Measurements from ENCODE around the gene MYO3B. TPM values are rescaled to one million over a fixed set of nuclear protein-coding genes. Genes with fewer than 3 reads are reported as not detected.

The MYO3B gene, protein sequence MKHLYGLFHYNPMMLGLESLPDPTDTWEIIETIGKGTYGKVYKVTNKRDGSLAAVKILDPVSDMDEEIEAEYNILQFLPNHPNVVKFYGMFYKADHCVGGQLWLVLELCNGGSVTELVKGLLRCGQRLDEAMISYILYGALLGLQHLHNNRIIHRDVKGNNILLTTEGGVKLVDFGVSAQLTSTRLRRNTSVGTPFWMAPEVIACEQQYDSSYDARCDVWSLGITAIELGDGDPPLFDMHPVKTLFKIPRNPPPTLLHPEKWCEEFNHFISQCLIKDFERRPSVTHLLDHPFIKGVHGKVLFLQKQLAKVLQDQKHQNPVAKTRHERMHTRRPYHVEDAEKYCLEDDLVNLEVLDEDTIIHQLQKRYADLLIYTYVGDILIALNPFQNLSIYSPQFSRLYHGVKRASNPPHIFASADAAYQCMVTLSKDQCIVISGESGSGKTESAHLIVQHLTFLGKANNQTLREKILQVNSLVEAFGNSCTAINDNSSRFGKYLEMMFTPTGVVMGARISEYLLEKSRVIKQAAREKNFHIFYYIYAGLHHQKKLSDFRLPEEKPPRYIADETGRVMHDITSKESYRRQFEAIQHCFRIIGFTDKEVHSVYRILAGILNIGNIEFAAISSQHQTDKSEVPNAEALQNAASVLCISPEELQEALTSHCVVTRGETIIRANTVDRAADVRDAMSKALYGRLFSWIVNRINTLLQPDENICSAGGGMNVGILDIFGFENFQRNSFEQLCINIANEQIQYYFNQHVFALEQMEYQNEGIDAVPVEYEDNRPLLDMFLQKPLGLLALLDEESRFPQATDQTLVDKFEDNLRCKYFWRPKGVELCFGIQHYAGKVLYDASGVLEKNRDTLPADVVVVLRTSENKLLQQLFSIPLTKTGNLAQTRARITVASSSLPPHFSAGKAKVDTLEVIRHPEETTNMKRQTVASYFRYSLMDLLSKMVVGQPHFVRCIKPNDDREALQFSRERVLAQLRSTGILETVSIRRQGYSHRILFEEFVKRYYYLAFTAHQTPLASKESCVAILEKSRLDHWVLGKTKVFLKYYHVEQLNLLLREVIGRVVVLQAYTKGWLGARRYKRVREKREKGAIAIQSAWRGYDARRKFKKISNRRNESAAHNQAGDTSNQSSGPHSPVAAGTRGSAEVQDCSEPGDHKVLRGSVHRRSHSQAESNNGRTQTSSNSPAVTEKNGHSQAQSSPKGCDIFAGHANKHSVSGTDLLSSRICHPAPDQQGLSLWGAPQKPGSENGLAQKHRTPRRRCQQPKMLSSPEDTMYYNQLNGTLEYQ (N-terminal part only)
- total RNA-seq (2014; rRNA removed; shearing (Covaris generic)): 7.8 and 11.9 TPM in 2 replicates

DNA sequence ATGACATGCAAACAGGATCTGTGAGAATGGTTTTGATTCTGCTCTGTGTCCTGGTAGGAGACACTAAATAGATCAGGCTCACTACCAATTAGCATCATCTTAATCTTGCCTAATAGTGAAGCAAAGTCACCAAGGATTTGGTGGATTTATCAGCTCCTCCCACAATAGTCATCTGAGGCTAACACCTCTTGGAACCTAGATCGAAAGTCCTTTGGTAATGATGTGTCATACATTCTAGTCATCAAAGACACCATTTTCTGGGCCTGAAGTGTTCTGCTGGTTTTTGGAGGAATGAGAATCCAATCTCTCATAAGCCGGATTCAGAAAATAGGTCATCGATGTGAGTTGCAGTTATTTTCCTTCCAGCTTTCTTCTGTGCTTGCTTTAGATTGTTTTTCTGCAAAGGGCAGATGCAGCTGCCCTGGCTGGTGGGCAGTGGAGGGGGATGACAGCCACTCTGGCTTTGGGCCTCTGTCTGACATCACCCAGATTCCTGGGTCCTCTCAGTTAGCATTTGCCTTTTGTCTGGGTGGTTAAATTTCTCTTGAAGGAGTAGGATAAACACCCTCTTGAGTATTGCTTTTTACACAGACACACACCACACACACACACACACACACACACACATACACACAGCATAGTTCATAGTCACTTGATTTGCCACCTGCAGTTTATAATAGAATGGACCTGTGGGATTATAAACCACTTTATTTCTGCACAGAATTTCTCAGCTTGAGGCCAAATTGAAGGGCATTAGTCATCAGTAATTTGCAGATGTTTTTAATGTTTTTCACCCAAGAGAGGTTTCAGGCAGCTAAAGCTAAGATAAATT, at the start of gene MYO3B:
TSS of gene MYO3B (plus strand) at position 198 of the 832 bp plus-strand sequence. CDS start at position 339, 141 bp downstream.
- in situ Hi-C loops (cut with HindIII; ENCODE audit: low sequenced_read_pairs): no loop called here
- no peak for DNase-seq (ENCODE audit: low spot score)

DNA sequence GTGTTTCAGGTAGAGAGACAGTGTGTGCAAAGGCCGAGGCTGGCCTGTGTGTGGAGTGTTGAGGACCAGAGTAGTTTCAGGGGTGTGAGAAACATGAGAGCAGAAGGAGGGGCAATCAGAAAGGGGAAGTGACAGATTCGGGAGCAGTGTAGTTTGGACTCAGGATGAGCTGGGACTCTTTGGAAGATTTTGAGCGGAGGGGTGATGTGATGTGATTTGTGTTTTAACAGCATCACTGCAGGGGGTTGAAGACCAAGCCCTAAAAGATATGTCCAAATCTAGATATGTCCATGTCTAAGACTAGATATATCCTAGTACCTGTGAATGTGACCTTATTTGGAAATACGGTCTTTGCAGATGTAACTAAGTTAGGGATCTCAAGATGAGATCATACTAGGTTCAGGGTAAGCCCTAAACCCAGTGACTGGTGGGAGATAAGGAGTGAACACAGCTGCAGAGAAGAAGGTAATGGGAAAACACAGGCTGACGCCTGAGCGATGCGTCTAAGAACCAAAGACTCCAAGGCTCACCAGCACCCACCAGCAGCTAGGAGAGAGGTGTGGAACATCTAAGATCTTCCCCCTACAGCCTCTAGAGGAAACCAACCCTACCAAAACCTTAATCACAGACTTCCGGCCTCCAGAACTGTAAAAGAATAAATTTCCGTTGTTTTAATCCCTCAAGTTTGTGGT, 38.5 kb upstream of the MYO3B start:
- in situ Hi-C loops (cut with HindIII; ENCODE audit: low sequenced_read_pairs): no loop called here
- peak; percentile 34 for DNase-seq (ENCODE audit: low spot score)

DNA sequence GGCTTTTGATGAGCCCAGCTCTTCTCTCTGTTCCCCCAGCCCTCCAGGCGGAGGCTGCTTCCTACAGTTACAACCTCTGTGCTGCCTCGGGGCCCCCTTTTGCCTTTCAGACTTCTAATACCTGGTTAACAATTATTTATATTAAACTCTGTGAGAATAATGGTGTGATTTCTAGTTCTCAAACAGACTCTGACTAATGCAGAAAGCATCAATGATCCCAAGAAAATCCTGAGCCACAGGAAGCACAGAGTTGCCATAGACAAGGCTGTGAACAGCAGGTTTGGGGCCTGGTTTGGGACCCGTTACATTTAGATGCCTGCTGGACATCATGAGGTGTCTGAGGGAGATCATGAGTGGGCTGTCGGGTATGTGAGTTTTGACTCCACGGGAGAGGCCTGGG, 37.4 kb upstream of the MYO3B start:
- DNase-seq (ENCODE audit: low spot score): no peak
- in situ Hi-C loops (cut with HindIII; ENCODE audit: low sequenced_read_pairs): no loop called here

DNA sequence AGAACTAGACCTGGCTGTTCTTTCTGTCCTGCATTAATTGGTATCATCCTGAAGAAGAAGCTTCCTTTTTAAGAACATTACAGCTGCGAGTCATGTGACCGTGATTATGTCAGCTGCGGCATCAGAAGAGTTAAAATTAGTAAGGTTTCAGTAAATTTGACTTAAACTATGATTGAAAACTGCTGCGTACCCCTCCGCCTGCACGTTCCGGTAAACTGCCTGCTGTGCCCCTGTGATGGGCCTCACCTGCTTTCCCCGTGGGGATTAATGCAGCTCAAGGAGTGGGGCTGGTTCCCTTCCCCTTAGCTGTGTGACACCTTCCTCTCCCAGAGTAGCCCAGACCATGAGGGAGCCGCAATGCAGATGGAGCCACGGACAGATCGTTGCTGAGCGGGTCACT, 36.1 kb upstream of the MYO3B start:
- no peak for DNase-seq (ENCODE audit: low spot score)
- in situ Hi-C loops (cut with HindIII; ENCODE audit: low sequenced_read_pairs): no loop called here

DNA sequence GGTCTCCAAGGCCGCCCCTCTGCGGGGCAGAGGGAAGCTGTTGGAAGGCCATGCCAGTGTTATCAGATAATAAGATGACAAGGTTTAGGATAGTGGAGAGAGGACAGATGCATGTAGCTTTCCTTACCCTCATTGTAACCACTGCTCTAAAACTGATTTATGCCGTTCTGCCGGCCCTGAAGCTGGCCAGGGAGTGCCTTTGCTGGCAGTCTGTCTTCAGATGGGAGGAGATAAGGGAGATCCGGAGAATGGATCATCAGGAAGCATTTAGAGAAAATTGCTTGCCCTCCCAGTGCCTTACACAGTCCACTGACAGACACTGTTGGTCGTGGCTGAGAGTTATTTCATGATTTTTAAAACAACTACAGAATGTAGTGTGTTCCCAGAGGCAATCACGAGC, 35.4 kb upstream of the MYO3B start:
- in situ Hi-C loops (cut with HindIII; ENCODE audit: low sequenced_read_pairs): no loop called here
- no peak for DNase-seq (ENCODE audit: low spot score)

DNA sequence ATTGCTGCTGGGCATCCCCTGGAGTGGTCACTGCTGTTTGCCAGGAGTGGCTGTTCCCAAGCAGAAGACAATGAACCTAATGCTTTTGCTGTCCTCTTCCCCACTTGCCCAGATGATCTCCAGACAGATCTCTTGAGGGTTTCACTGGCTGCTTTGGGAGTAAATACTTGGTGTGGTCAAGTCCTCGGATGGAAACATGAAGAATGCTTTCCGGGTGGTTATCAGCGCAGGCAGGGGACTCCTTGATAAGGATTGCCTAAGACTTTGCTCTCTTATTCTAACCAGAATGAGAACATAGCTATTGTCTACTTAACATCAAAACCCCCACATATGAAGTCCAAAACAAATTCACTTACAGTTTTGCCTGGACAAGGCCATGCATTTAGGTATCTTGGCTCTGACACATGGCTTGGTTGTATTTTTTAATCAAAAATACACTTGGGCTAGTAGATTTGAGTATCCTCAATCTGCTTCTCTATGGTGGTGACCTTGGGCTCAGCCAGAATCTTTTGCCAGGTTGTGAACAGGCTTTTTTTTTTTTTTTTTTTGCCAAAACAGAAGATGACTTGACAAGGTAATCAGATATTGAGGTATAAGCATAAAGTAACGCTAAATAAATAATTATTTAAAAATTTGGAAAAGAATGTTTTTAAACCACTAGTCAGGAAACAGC, 34.8 kb upstream of the MYO3B start:
- in situ Hi-C loops (cut with HindIII; ENCODE audit: low sequenced_read_pairs): no loop called here
- no peak for DNase-seq (ENCODE audit: low spot score)

DNA sequence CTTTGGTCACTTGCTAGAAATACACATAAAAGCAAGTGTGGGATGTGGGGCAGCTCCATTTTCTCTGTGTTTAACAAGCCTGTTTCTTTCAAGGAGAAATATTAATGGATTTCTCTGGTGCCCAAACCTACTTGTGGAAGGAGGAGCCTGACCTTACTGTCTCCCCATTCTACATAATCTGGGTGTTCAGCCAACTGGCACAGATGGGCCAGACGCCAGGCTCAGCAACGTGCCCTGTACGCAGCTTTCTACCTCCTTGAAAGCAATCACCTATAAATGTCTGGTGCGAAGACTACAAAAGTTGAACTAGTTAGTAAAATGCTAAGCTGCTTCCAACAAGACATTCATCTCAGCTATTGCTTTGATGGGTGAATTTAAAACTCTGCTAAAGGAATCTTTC, 33.2 kb upstream of the MYO3B start:
- in situ Hi-C loops (cut with HindIII; ENCODE audit: low sequenced_read_pairs): no loop called here
- no peak for DNase-seq (ENCODE audit: low spot score)

DNA sequence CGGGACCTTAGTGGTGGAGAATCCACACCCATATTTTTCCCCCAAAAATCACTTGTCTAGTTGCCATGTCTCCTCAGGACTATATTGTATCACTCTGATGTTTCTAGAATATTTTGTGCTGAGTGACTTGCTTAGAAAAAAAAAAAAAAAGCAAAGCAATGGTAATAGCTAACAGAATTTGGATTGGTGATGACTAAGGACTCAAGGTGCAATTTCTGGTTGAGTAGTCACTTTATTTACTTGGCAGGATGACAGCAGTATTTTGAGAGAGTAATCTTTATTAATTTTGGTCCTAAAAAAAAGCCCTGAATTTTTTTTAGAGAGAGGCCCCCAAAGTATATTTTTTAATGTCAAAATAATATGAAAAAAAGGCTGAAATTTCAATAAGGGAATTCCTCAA, 32.8 kb upstream of the MYO3B start:
- in situ Hi-C loops (cut with HindIII; ENCODE audit: low sequenced_read_pairs): no loop called here

DNA sequence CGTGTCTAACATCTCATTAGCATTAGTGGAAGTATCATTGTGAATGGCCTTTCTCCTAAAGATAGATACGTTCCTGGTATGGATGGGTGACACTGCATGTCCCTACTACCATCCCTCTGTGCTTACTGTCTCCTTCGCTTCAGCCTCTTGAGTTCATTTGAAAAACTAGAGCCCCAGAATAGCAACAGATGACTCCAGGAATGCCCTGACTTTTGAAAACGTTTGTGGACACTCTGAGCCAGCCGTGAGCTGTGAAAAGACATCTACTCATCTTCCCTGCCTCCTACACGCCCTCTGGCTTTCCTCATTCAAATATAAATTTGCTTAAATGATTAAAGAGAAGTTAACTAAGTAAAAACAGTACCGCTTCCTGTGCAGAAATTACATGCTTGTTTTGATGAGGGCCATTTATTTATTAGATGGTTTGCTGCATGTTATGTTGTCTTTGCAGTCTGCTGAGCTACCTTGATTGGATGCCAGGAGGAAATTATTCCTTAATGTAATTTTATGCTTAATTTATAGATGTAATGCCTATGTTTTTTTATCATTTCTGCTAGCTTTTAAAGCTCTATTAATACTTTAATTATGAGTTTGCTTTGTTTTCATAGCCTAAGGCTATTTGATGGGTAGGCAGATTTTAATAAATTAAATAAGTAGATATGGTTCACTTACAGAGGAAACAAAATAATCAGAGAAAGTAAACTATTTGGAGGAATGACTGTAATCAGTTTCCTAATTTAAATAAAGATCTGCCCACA, 32.1 kb upstream of the MYO3B start:
- DNase-seq (ENCODE audit: low spot score): no peak
- in situ Hi-C loops (cut with HindIII; ENCODE audit: low sequenced_read_pairs): no loop called here

More for the DNA sequence above, 32.8 kb upstream of the MYO3B start:
- DNase-seq (ENCODE audit: low spot score): no peak

DNA sequence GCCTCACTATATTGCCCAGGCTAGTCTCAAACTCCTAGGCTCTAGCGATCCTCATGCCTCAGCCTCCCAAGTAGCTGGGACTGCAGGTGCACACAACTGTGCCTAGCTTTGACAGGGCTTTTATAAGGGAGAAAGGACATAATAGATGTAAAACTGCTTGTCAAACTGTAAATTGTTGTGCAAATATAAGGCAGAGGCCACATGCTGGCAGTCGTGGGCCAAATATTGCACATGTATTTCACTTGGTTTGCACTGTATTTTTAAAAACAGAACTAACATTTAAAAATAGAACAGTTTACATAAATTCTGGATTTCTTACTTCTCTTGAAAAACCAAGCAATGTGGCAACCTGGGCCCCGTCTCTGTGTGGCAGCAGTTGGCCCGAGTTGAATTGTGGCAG, 31.2 kb upstream of the MYO3B start:
- no peak for DNase-seq (ENCODE audit: low spot score)
- in situ Hi-C loops (cut with HindIII; ENCODE audit: low sequenced_read_pairs): no loop called here

DNA sequence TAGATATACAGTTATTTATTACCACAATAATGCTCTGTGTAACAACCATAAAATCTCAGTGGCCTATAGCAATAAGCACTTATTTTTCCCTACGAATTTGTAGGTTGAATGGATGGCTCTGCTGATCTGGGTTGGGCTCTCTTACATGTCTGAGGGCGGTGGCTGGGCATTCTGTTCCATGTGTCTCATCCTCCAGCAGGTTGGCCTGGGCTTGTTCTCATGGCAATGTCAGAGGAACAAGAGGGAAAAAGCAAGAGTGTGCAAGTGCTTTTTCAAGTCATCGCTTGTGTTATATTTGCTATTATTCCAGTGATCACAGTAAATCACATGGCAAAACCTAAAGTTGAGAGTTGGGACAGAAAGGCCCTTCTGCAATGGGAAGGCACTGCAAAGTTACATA, 30.4 kb upstream of the MYO3B start:
- DNase-seq (ENCODE audit: low spot score): no peak
- in situ Hi-C loops (cut with HindIII; ENCODE audit: low sequenced_read_pairs): no loop called here

DNA sequence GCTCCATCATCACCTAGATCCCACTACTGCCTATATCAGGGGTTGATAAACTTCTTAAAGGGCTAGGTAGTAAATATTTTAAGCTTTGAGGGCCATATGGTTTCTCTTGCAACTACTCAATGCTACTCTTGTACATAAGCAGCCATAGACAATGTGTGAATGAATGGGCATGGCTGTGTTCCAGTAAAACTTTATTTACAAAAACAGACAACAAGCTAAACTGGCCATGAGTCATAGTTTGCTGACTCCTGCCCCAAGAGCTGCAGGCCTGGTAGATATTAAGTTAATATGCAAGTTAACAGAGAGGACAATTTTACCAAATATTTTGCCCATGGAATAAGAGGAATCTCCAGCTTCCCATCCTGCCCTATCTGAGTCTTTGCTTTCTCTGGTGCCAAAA, 29.8 kb upstream of the MYO3B start:
- in situ Hi-C loops (cut with HindIII; ENCODE audit: low sequenced_read_pairs): no loop called here

DNA sequence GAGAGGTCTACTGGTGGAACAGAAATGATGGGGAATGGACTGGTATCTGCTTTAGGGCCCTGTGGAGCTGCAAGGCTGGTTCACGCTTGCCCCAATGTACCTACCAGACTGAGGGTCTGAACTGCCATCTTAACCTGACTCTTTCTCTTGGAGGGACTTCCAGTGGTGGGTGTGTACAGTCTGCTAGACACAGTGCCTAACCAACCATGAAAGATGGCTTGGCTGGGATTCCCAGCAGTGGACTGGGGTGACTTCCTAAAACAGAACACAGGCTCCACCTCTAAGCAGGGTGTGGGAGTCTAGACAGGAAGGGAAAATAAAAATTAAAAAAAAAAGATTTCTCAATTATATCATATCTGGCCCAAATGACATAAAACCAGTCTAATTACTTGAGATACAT, 25.5 kb upstream of the MYO3B start:
- in situ Hi-C loops (cut with HindIII; ENCODE audit: low sequenced_read_pairs): no loop called here
- no peak for DNase-seq (ENCODE audit: low spot score)

More for the DNA sequence above, 29.8 kb upstream of the MYO3B start:
- DNase-seq (ENCODE audit: low spot score): no peak

DNA sequence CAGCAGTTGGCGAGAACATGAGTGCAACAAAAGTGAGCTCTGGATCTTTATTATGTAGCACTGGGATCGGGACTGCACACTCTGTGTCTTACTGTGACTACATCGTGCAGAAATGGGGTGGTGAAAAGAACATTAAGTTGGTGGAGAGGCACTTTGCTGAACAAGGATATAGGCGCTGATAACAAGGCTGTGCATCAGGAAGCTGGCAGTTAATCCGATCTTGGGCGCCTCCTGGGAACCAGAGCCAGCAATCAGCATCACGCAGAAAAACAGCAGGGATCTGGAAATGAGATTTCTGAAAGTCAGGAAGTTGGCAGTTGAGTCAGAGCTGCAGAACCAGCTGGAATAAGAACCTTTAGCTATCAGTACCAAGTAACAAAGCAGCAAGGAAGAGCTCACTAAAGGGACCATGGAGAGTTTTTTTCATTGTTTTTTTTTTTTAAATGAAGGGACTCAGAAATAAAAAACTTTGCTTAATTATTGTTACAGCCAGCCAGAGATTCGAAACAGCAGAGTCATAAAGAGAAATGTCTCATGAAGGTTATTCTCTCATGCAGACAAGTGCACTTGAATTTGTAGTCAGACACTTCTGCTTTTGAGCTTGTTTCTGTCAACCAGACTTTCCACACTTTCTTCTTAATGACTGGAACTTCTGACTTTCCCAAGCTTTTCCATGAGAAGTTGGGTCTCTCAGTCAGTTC, 22.8 kb upstream of the MYO3B start:
- in situ Hi-C loops (cut with HindIII; ENCODE audit: low sequenced_read_pairs): no loop called here
- peak; percentile 59 for DNase-seq (ENCODE audit: low spot score)

DNA sequence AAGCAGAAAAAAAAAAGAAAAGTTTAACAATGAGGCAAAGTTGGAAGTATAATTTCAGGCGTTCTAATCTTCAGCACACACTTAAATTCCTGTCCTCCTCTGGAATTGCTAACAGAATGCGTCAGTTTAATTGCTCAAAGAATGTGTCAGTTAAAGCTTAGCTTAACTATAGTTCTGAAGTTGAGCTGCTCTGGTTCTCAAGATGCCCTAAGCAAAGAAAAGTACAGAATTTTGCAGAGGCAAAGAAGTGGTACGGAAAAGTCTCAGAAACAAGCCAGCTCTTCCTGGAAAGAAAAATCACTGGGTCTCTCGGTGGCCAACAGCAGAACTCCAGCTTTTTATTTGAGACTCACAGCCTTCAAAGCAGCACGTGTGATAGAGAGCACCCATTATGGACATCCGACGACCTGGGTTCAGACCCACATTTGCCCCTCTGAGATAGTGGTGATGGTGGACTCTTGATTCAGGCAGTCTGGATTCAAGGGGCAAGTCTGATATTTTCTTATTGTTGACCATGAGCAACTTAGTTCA, 22.2 kb upstream of the MYO3B start:
- in situ Hi-C loops (cut with HindIII; ENCODE audit: low sequenced_read_pairs): no loop called here
- no peak for DNase-seq (ENCODE audit: low spot score)

DNA sequence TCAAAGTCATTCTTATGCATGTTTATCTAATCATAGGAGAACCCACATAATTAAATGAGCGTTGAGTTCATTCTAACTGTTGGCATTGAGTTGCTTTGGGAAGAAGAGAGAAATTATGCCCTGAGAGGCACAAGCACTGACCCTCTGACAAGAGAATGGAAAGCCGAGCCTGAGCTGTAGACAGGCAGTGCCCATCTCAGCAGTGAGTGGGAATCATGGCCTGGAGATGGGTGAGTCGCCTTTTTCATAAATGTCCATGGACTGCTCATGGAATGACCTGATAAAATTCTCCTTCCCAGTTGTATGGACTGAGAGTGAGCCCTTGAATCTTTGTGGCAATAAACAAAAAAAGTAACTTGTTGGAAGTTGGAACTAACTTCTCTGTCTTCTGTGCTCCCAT, 21.4 kb upstream of the MYO3B start:
- no peak for DNase-seq (ENCODE audit: low spot score)
- in situ Hi-C loops (cut with HindIII; ENCODE audit: low sequenced_read_pairs): no loop called here

Data from G401 (cell line).